Activated T-cell treated with anti-CD3 and anti-CD28 coated beads, Interleukin-2, amount 50 U/mL, for 4 hours (primary cell): ENCODE results near the gene LCN9. TPM values are rescaled to one million over a fixed set of nuclear protein-coding genes. Genes with fewer than 3 reads are reported as not detected.

Experiments
- ATAC-seq, 2 donors: fragments of 200-7000 bp; cut with Tn5 transposase; one replicate each; pipeline ENCODE4 v1.10.0; 2021
- DNase-seq: peaks from one replicate; pipeline ENCODE4 v3.0.0-alpha.2; 2020
- H3K27me3 Mint-ChIP-seq: one replicate; pipeline ENCODE4 v1.8.0; 2021; ENCODE audit warnings: low read depth, mixed read lengths
- H3K36me3 Mint-ChIP-seq: one replicate; pipeline ENCODE4 v1.8.0; 2022; ENCODE audit warnings: mixed read lengths; ENCODE audit not compliant: insufficient read depth
- H3K4me1 Mint-ChIP-seq: one replicate; pipeline ENCODE4 v1.8.0; 2021; ENCODE audit warnings: low read depth, mixed read lengths
- H3K4me3 Mint-ChIP-seq: one replicate; pipeline ENCODE4 v1.8.0; 2021; ENCODE audit warnings: mild to moderate bottlenecking, moderate library complexity, mixed read lengths
- H3K9me3 Mint-ChIP-seq: one replicate; pipeline ENCODE4 v1.8.0; 2021; ENCODE audit warnings: mixed read lengths
- total RNA-seq, 3 donors: library from RNA; stranded (reverse); gene quantifications; one replicate each; pipeline ENCODE4 v1.2.1, GENCODE V29; 2021

LCN9 gene, protein sequence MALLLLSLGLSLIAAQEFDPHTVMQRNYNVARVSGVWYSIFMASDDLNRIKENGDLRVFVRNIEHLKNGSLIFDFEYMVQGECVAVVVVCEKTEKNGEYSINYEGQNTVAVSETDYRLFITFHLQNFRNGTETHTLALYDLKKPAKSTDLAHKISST
- not detected for total RNA-seq

- DNase-seq (no peak), ATAC-seq (no peak)
- Mint-ChIP-seq H3K4me3 (no peak within 1 kb of the TSS), H3K9me3 (no peaks in the 10 kb centered on the region), H3K4me1 (no peaks in the 10 kb centered on the region), H3K36me3 (no peaks in the 10 kb centered on the region), H3K27me3 (peaks cover 8% of the 10 kb centered on the region)
These were observed at the start of gene LCN9 for GRCh38 chr9:135662758-135663450. TSS of gene LCN9 (plus strand) at chr9:135663309. CDS start at chr9:135663322, 13 bp downstream.

GRCh38 chr9:135613946-135614805 is 48.9 kb upstream of the LCN9 start:
- DNase-seq (no peak), ATAC-seq (no peak)
- Mint-ChIP-seq H3K4me3 (no peak overlapping the region), H3K4me1 (no peaks in the 10 kb centered on the region), H3K36me3 (no peaks in the 10 kb centered on the region), H3K9me3 (no peaks in the 10 kb centered on the region), H3K27me3 (peaks cover 4% of the 10 kb centered on the region)

- peaks cover 4% of the 10 kb centered on the region for H3K27me3 Mint-ChIP-seq
- ATAC-seq (no peak), DNase-seq (no peak)
- H3K4me3 Mint-ChIP-seq = no peak overlapping the region
- H3K9me3 Mint-ChIP-seq = no peaks in the 10 kb centered on the region
- no peaks in the 10 kb centered on the region for H3K36me3 Mint-ChIP-seq
- H3K4me1 Mint-ChIP-seq = no peaks in the 10 kb centered on the region
These were observed 48.1 kb upstream of the LCN9 start for GRCh38 chr9:135614821-135615665.

DNA sequence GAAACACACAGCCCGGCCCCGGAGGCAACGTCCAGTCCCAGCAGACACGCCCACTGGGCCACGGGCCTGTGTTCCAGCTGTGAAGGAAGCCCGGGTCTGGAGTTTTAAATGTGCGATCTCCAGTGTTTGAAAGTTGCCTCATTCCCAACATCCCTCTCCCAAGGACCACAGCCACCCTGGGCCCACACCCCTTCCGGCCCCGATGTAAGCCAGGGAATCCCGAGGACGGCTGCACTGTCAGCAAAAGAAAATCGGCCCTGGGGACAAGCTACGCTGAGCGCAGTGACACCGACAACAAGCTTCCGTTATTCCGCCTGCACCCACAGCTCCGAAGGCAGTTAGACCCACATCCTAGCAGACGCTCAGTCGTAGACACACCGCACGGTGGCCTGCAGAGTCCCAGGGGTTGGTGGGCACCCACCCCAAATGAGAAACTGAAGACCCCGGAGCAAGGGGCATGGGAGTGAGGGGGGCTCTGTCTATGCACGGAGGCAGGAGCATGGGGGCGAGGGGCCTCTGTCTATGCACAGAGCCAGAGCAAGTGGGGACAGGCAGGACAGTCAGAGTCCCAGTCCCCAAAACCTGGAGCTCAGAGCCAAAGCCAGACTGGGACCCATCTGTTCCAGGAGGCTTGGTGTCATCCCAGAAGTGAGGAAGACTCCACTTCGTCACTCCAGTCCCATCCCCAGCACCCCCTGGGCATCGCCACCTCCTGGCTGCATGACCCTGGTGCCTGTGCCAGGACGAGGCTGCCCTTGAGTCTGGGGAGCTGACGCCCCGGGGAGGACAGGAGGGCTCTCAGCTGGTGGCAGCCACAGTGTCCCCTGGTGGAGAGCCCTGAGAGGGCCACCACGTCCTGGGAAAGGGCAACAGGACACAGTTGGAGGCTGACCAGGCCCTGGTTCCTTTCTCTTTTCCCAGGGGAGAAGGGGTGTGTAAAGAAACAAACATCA is 47.2 kb upstream of the LCN9 start:
- Mint-ChIP-seq H3K36me3 (no peaks in the 10 kb centered on the region), H3K9me3 (no peaks in the 10 kb centered on the region), H3K4me1 (no peaks in the 10 kb centered on the region), H3K4me3 (no peak overlapping the region), H3K27me3 (peaks cover 9% of the 10 kb centered on the region)
- no peak for ATAC-seq
- no peak for DNase-seq

DNA sequence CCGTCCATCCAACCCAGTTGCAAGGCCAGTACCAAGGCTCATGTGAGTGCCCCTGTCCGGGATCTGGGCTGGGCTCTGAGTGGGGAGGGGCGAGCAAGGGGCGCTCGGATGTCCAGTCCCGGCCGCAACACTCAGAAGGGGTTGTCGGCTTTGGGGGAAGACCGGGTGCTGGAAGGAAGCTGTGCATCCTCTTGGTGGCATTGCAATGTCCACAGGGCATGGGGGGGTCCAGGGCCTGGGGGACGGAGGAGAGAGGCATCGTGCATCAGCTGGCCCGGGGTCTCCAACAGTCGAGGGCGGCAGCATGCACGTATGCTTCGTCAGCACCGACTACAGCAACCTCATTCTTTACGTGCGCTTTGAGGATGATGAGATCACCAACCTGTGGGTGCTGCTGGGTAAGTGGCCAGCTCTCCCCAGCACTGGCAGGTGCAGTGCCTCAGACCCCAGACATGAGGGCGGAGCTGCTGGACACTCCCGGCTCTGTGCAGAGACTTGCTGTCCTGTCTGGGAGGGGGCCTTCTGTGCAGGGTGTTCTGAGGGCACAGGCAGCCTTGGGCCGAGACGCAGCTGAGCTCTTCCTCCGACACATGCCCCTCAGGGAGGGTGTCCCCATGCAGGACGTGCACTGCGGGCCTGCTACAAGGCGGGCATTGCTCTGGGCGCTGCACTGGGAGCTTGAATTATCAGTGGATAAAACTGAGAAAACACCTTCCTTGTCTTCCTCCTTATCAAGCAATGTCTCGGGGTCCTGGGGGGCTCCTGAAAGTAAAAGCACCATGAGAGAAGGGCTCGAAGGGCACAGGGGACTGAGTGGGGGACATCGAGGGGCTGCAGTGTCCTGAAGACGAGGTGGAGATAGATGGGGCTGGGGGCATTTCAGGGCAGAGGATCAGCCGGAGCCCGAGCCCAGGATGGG is 46.2 kb upstream of the LCN9 start:
- H3K9me3 Mint-ChIP-seq = no peaks in the 10 kb centered on the region
- peaks cover 9% of the 10 kb centered on the region for H3K27me3 Mint-ChIP-seq
- no peak for DNase-seq
- H3K36me3 Mint-ChIP-seq = no peaks in the 10 kb centered on the region
- no peak for ATAC-seq
- H3K4me1 Mint-ChIP-seq = no peaks in the 10 kb centered on the region
- no peak overlapping the region for H3K4me3 Mint-ChIP-seq

GRCh38 chr9:135617538-135617900 is 45.6 kb upstream of the LCN9 start:
- no peak overlapping the region for H3K4me3 Mint-ChIP-seq
- H3K36me3 Mint-ChIP-seq = no peaks in the 10 kb centered on the region
- no peak for DNase-seq
- H3K4me1 Mint-ChIP-seq = no peaks in the 10 kb centered on the region
- no peaks in the 10 kb centered on the region for H3K9me3 Mint-ChIP-seq
- ATAC-seq = no peak
- peaks cover 12% of the 10 kb centered on the region for H3K27me3 Mint-ChIP-seq

DNA sequence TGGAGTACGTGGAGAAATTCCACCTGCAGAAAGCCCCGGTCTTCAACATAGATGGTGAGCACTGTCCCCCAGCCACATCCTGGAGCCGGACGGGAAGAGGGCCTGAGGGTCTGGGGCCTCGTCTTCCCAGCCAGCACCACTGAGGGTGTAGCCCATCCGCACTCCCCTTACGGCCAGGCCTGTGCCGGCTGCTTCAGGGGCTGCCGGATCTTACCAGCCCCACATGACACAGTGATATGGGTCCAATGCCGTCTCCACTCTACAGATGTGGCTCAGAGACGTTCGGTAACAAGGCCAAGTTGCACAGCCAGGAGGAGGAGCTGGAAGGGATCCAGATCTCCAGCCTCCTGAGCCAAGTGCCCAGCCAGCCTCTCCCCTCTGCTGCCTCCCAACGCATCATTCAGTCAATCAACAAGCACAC is 45.1 kb upstream of the LCN9 start:
- H3K9me3 Mint-ChIP-seq = no peaks in the 10 kb centered on the region
- H3K4me1 Mint-ChIP-seq = no peaks in the 10 kb centered on the region
- DNase-seq (no peak), ATAC-seq (no peak)
- H3K4me3 Mint-ChIP-seq = no peak overlapping the region
- peaks cover 12% of the 10 kb centered on the region for H3K27me3 Mint-ChIP-seq
- H3K36me3 Mint-ChIP-seq = no peaks in the 10 kb centered on the region

GRCh38 chr9:135618866-135619598 is 44.1 kb upstream of the LCN9 start:
- Mint-ChIP-seq H3K4me1 (no peaks in the 10 kb centered on the region), H3K27me3 (peaks cover 14% of the 10 kb centered on the region), H3K36me3 (no peaks in the 10 kb centered on the region), H3K9me3 (no peaks in the 10 kb centered on the region), H3K4me3 (no peak overlapping the region)
- DNase-seq (no peak), ATAC-seq (no peak)

- no peak for ATAC-seq
- Mint-ChIP-seq H3K9me3 (no peaks in the 10 kb centered on the region), H3K36me3 (no peaks in the 10 kb centered on the region), H3K27me3 (peaks cover 18% of the 10 kb centered on the region), H3K4me3 (no peak overlapping the region), H3K4me1 (no peaks in the 10 kb centered on the region)
- DNase-seq = no peak
These were observed 43.6 kb upstream of the LCN9 start for GRCh38 chr9:135619599-135619886.

- Mint-ChIP-seq H3K4me3 (no peak overlapping the region), H3K9me3 (no peaks in the 10 kb centered on the region), H3K36me3 (no peaks in the 10 kb centered on the region), H3K4me1 (no peaks in the 10 kb centered on the region), H3K27me3 (peaks cover 18% of the 10 kb centered on the region)
- DNase-seq (no peak), ATAC-seq (no peak)
These were observed 42.6 kb upstream of the LCN9 start for GRCh38 chr9:135620558-135620957.

- no peaks in the 10 kb centered on the region for H3K4me1 Mint-ChIP-seq
- H3K9me3 Mint-ChIP-seq = peaks cover 9% of the 10 kb centered on the region
- H3K36me3 Mint-ChIP-seq = no peaks in the 10 kb centered on the region
These were observed 40.6 kb upstream of the LCN9 start for GRCh38 chr9:135622415-135623020.

DNA sequence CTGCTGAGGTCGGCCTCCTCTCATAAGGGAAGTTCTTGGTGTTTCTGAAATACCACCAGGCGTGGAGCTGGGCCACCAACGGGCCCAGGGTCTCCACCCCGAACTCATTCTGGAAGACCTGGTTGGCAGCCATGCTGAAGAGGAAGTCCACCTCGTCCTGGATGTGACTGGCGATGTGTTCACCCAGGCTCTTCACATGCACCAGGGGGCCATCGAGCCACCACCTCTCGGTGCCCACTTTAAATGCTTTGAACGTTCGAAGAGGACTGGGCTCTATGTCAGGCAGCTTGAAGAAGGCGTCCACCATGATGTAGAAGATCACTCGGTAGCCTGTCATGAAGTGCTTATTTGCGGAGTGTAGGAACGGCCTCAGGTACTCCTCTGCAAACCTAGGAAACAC is 38.8 kb upstream of the LCN9 start:
- Mint-ChIP-seq H3K27me3 (peaks cover 18% of the 10 kb centered on the region), H3K36me3 (no peaks in the 10 kb centered on the region), H3K9me3 (peaks cover 25% of the 10 kb centered on the region), H3K4me1 (no peaks in the 10 kb centered on the region), H3K4me3 (no peak overlapping the region)
- no peak for DNase-seq
- no peak for ATAC-seq

More at GRCh38 chr9:135622415-135623020, 40.6 kb upstream of the LCN9 start:
- H3K4me3 Mint-ChIP-seq = no peak overlapping the region
- peaks cover 18% of the 10 kb centered on the region for H3K27me3 Mint-ChIP-seq
- no peak for ATAC-seq
- no peak for DNase-seq
